ENCODE measurements around the gene DNASE2B. TPM values are rescaled to one million over a fixed set of nuclear protein-coding genes. Genes with fewer than 3 reads are reported as not detected.

DNASE2B gene
- total RNA-seq, result under 1 TPM; 0.25 to 0.31 TPM
- polyA plus RNA-seq (ENCODE audit: insufficient read depth, low read depth, low replicate concordance), result 1.3 TPM
- long read RNA-seq, donor 1, result 0 reads
- long read RNA-seq, donor 2, result 0 reads

GRCh38 chr1:84398175-84399155, at the start of gene DNASE2B:
Gene DNASE2B, plus strand, starts transcription at chr1:84398484. Its CDS starts 81 bp downstream, at chr1:84398565.
- Histone ChIP-seq H3K4me3 (no peak within 1 kb of the TSS), H3K27ac (no peak within 1 kb of the TSS), H3K9me3 (no peaks in the 10 kb centered on the region), H3K36me3 (ENCODE audit: low read depth, missing control alignments) (no peaks in the 10 kb centered on the region), H3K27me3 (no peaks in the 10 kb centered on the region), H3K4me1 (no peaks in the 10 kb centered on the region)
- TF ChIP-seq POLR2A (IDR thresholded peaks at IDR 0.05), result no peak
- TF ChIP-seq, protein P1, sequence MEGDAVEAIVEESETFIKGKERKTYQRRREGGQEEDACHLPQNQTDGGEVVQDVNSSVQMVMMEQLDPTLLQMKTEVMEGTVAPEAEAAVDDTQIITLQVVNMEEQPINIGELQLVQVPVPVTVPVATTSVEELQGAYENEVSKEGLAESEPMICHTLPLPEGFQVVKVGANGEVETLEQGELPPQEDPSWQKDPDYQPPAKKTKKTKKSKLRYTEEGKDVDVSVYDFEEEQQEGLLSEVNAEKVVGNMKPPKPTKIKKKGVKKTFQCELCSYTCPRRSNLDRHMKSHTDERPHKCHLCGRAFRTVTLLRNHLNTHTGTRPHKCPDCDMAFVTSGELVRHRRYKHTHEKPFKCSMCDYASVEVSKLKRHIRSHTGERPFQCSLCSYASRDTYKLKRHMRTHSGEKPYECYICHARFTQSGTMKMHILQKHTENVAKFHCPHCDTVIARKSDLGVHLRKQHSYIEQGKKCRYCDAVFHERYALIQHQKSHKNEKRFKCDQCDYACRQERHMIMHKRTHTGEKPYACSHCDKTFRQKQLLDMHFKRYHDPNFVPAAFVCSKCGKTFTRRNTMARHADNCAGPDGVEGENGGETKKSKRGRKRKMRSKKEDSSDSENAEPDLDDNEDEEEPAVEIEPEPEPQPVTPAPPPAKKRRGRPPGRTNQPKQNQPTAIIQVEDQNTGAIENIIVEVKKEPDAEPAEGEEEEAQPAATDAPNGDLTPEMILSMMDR (IDR thresholded peaks at IDR 0.05), result no peak
- WGBS, 2 donors, result 88 to 96% methylated on average over 11 of the region's 11 CpGs
- intact Hi-C loops (cut with DNase I; ENCODE audit: low total_unique reads), result no loop called here
- DNase-seq, result no peak

GRCh38 chr1:84348759-84349158, 49.5 kb upstream of the DNASE2B start:
- WGBS, 2 donors, result 71 to 100% methylated on average over 1 of the region's 1 CpG
- Histone ChIP-seq H3K4me3 (no peak overlapping the region), H3K27ac (no peak overlapping the region), H3K36me3 (ENCODE audit: low read depth, missing control alignments) (no peaks in the 10 kb centered on the region), H3K27me3 (no peaks in the 10 kb centered on the region), H3K4me1 (no peaks in the 10 kb centered on the region), H3K9me3 (no peaks in the 10 kb centered on the region)
- DNase-seq, result no peak
- intact Hi-C loops (cut with DNase I; ENCODE audit: low total_unique reads), result no loop called here
- no peak for TF ChIP-seq POLR2A (IDR thresholded peaks at IDR 0.05)
- TF ChIP-seq, protein P1 (IDR thresholded peaks at IDR 0.05), result no peak

DNA sequence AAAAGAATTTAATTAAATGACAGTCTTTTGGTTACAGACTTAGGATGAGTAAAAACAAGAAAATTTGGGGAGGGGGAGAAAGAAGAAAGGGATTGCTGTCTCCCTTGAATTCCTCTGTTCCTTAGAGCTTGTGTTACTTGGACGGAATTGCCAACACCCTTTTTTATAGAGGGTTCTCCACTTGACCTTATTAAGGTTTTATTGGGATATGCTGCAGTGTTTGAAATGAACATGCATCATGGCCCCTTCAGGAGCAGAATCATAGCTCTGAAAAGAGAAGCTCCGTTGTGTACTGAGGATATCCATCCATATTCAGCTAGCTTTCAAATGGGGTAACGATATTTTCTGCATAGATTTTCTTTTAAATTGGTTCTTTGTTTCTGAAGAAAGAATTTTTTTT, 48.2 kb upstream of the DNASE2B start:
- no peak for DNase-seq
- intact Hi-C loops (cut with DNase I; ENCODE audit: low total_unique reads), result no loop called here
- H3K36me3 ChIP-seq (ENCODE audit: low read depth, missing control alignments), result no peaks in the 10 kb centered on the region
- no peaks in the 10 kb centered on the region for H3K27me3 ChIP-seq
- H3K9me3 ChIP-seq, result no peaks in the 10 kb centered on the region
- no peak overlapping the region for H3K27ac ChIP-seq
- no peaks in the 10 kb centered on the region for H3K4me1 ChIP-seq
- TF ChIP-seq, protein P1 (IDR thresholded peaks at IDR 0.05), result no peak
- no peak for TF ChIP-seq POLR2A (IDR thresholded peaks at IDR 0.05)
- WGBS, 2 donors, result 59 to 66% methylated on average over 3 of the region's 3 CpGs
- no peak overlapping the region for H3K4me3 ChIP-seq

GRCh38 chr1:84350550-84350949, 47.7 kb upstream of the DNASE2B start:
- H3K36me3 ChIP-seq (ENCODE audit: low read depth, missing control alignments), result no peaks in the 10 kb centered on the region
- no peak overlapping the region for H3K4me3 ChIP-seq
- no peak for DNase-seq
- H3K27me3 ChIP-seq, result no peaks in the 10 kb centered on the region
- 86 to 91% methylated on average over 3 of the region's 3 CpGs for WGBS, 2 donors
- TF ChIP-seq POLR2A (IDR thresholded peaks at IDR 0.05), result no peak
- TF ChIP-seq, protein P1 (IDR thresholded peaks at IDR 0.05), result no peak
- no peaks in the 10 kb centered on the region for H3K9me3 ChIP-seq
- H3K27ac ChIP-seq, result no peak overlapping the region
- intact Hi-C loops (cut with DNase I; ENCODE audit: low total_unique reads), result no loop called here
- no peaks in the 10 kb centered on the region for H3K4me1 ChIP-seq
